ENCODE results near the gene TMEM203. TPM values are rescaled to one million over a fixed set of nuclear protein-coding genes. Genes with fewer than 3 reads are reported as not detected.

Gene TMEM203
- polyA plus RNA-seq, 1 donor from 2014 or later: 61.1 TPM

- Histone ChIP-seq H3K4me2 (ENCODE audit: low read length) (peak overlapping the region; percentile 74), H3K9me3 (ENCODE audit: low read length) (no peaks in the 10 kb centered on the region), H3K27me3 (ENCODE audit: insufficient read depth, low read depth, low read length) (no peaks in the 10 kb centered on the region), H3K79me2 (replicated peaks; ENCODE audit: insufficient read depth, low read length) (peaks cover 31% of the 10 kb centered on the region), H3F3A (ENCODE audit: insufficient read depth, low read length, poor library complexity, severe bottlenecking) (no peaks in the 10 kb centered on the region), H3K4me3 (ENCODE audit: low read length) (peak overlapping the region; percentile 100), H3K36me3 (ENCODE audit: insufficient read depth, low read length) (no peaks in the 10 kb centered on the region), H2AFZ (ENCODE audit: low read depth, low read length) (no peak overlapping the region), H3K27ac (ENCODE audit: low read length) (peak overlapping the region; percentile 63), H3K9ac (ENCODE audit: low read length) (peak overlapping the region; percentile 83), H4K20me1 (ENCODE audit: insufficient read depth) (no peaks in the 10 kb centered on the region), H3K9me2 (ENCODE audit: insufficient read depth, low read length) (no peaks in the 10 kb centered on the region)
- no peak for TF ChIP-seq REST (IDR thresholded peaks at IDR 0.05; ENCODE audit: borderline replicate concordance)
These were observed 720 bp downstream of the TMEM203 start for GRCh38 chr9:137204731-137205125.

GRCh38 chr9:137202966-137203365, 2.5 kb downstream of the TMEM203 start:
- H3K4me3 ChIP-seq (ENCODE audit: low read length): no peak overlapping the region
- H4K20me1 ChIP-seq (ENCODE audit: insufficient read depth): no peaks in the 10 kb centered on the region
- H3K27me3 ChIP-seq (ENCODE audit: insufficient read depth, low read depth, low read length): no peaks in the 10 kb centered on the region
- H3K9me2 ChIP-seq (ENCODE audit: insufficient read depth, low read length): no peaks in the 10 kb centered on the region
- H2AFZ ChIP-seq (ENCODE audit: low read depth, low read length): no peak overlapping the region
- H3K9me3 ChIP-seq (ENCODE audit: low read length): no peaks in the 10 kb centered on the region
- H3K27ac ChIP-seq (ENCODE audit: low read length): no peak overlapping the region
- TF ChIP-seq EZH2 (IDR thresholded peaks at IDR 0.05; ENCODE audit: borderline replicate concordance, insufficient read depth, low read length, poor library complexity, severe bottlenecking): no peak
- no peaks in the 10 kb centered on the region for H3F3A ChIP-seq (ENCODE audit: insufficient read depth, low read length, poor library complexity, severe bottlenecking)
- no peak overlapping the region for H3K9ac ChIP-seq (ENCODE audit: low read length)
- no peaks in the 10 kb centered on the region for H3K36me3 ChIP-seq (ENCODE audit: insufficient read depth, low read length)
- H3K79me2 ChIP-seq (replicated peaks; ENCODE audit: insufficient read depth, low read length): peaks cover 31% of the 10 kb centered on the region
- no peak overlapping the region for H3K4me2 ChIP-seq (ENCODE audit: low read length)

DNA sequence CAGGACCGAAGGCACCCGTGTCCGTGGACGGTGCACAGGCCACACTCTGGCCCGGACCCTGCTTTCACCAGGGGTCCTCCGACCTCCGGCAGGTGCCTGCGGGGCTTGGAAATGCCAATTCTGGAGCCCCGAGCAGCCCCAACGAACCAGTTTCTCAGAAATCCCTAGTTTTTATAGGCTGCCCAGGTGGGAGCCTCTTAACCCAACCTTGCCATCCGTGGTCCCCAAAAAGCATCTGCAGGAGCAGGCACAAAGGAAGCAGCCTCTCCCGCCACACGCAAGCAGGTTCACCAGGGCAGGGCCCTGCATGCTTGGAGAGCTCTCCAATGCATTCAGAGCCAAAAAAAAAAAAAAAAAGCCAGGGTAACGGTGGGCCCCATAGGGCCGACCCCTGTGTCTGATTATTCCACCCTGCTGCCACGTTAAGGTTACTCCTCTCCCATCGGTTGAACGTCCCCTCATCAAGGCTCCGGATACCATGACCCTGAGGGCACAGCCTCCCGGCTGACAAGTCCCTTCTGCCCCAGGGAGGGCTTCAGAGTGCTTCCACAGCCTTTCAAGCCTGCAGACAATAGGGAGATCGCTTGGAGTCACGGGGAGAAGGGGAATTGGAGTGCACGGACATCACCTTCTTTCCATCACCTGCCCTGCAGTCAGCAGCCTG, 4.1 kb downstream of the TMEM203 start:
- peaks cover 27% of the 10 kb centered on the region for H3K79me2 ChIP-seq (replicated peaks; ENCODE audit: insufficient read depth, low read length)
- no peaks in the 10 kb centered on the region for H4K20me1 ChIP-seq (ENCODE audit: insufficient read depth)
- no peaks in the 10 kb centered on the region for H3K9me3 ChIP-seq (ENCODE audit: low read length)

More for the DNA sequence above, 4.1 kb downstream of the TMEM203 start:
- Histone ChIP-seq H3K4me3 (ENCODE audit: low read length) (peak overlapping the region; percentile 86), H3K36me3 (ENCODE audit: insufficient read depth, low read length) (no peaks in the 10 kb centered on the region), H3K4me2 (ENCODE audit: low read length) (peak overlapping the region; percentile 96), H3K9ac (ENCODE audit: low read length) (peak overlapping the region; percentile 70), H3F3A (ENCODE audit: insufficient read depth, low read length, poor library complexity, severe bottlenecking) (no peaks in the 10 kb centered on the region), H2AFZ (ENCODE audit: low read depth, low read length) (peak overlapping the region; percentile 51), H3K9me2 (ENCODE audit: insufficient read depth, low read length) (no peaks in the 10 kb centered on the region), H3K27ac (ENCODE audit: low read length) (peak overlapping the region; percentile 49), H3K27me3 (ENCODE audit: insufficient read depth, low read depth, low read length) (no peaks in the 10 kb centered on the region)
- TF ChIP-seq MXI1 (conservative IDR thresholded peaks at IDR 0.05; ENCODE audit: poor library complexity, severe bottlenecking) (no peak), POLR2AphosphoS5 (IDR thresholded peaks at IDR 0.05) (no peak), SMC3 (conservative IDR thresholded peaks at IDR 0.05; ENCODE audit: poor library complexity) (no peak), EZH2 (IDR thresholded peaks at IDR 0.05; ENCODE audit: borderline replicate concordance, insufficient read depth, low read length, poor library complexity, severe bottlenecking) (no peak), EP300 (conservative IDR thresholded peaks at IDR 0.05; ENCODE audit: poor library complexity, severe bottlenecking) (no peak), REST (IDR thresholded peaks at IDR 0.05; ENCODE audit: borderline replicate concordance) (no peak), RAD21 (conservative IDR thresholded peaks at IDR 0.05) (no peak), TAF1 (IDR thresholded peaks at IDR 0.05; ENCODE audit: low read depth) (no peak)
- TF ChIP-seq, protein P1, sequence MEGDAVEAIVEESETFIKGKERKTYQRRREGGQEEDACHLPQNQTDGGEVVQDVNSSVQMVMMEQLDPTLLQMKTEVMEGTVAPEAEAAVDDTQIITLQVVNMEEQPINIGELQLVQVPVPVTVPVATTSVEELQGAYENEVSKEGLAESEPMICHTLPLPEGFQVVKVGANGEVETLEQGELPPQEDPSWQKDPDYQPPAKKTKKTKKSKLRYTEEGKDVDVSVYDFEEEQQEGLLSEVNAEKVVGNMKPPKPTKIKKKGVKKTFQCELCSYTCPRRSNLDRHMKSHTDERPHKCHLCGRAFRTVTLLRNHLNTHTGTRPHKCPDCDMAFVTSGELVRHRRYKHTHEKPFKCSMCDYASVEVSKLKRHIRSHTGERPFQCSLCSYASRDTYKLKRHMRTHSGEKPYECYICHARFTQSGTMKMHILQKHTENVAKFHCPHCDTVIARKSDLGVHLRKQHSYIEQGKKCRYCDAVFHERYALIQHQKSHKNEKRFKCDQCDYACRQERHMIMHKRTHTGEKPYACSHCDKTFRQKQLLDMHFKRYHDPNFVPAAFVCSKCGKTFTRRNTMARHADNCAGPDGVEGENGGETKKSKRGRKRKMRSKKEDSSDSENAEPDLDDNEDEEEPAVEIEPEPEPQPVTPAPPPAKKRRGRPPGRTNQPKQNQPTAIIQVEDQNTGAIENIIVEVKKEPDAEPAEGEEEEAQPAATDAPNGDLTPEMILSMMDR (IDR thresholded peaks at IDR 0.05; ENCODE audit: poor library complexity, severe bottlenecking): no peak
